Endothelial cell of umbilical vein (primary cell): ENCODE measurements around the gene CCDC167. TPM values are rescaled to one million over a fixed set of nuclear protein-coding genes. Genes with fewer than 3 reads are reported as not detected.

Source experiments
- BruUV-seq: library from RNA; stranded (reverse); fragments of 400-500 nt; replicated peaks from 2 replicates; lab custom pipeline; 2021; lab: Mats Ljungman, UMichigan
- CTCF ChIA-PET: fragments of 300-600, 350-600 bp; sonication (Branson Sonifier 250); formaldehyde crosslinking; loops from one replicate; lab custom pipeline; 2021; ENCODE audit warnings: antibody characterized with exemption, inconsistent platforms; lab: Charles Lee
- POLR2A ChIA-PET: fragments of 300-600, 350-600 bp; sonication (Branson Sonifier 250); formaldehyde crosslinking; loops from one replicate; lab custom pipeline; 2021; ENCODE audit warnings: antibody characterized with exemption, inconsistent platforms; lab: Charles Lee
- DNase-seq: peaks from one replicate; pipeline ENCODE4 v3.0.0-alpha.2; 2011; ENCODE audit warnings: low read depth, low spot score
- FAIRE-seq: peaks from 2 replicates; lab custom pipeline; 2011; peaks lifted over from hg19 to GRCh38; lab: Jason Lieb, UNC
- H2AFZ ChIP-seq: 2 replicates; pipeline ENCODE4 v1.6.0; 2012; ENCODE audit warnings: low read depth, low read length, control low read depth, inconsistent platforms
- H3K27ac ChIP-seq: 2 replicates; pipeline ENCODE4 v1.5.1; 2011; ENCODE audit warnings: low read depth, mild to moderate bottlenecking, control low read depth, low read length, moderate library complexity; ENCODE audit not compliant: insufficient read depth
- H3K27me3 ChIP-seq, 2 experiments: 2 replicates each; pipeline versions ENCODE4 v1.6.0 to v1.6.1; 2011; ENCODE audit warnings: low read length in 2 of 2, mixed read lengths in 1 of 2; ENCODE audit not compliant: control insufficient read depth in 2 of 2, insufficient read depth in 2 of 2
- H3K36me3 ChIP-seq, 2 experiments: 2 replicates in 1 of 2; 3 replicates in 1 of 2; pipeline ENCODE4 v1.5.1; 2011; ENCODE audit warnings: low read length in 2 of 2, mild to moderate bottlenecking in 1 of 2, moderate library complexity in 1 of 2; ENCODE audit not compliant: control insufficient read depth in 2 of 2, insufficient read depth in 2 of 2; ENCODE audit errors: extremely low read depth in 1 of 2
- H3K4me1 ChIP-seq: 3 replicates; pipeline ENCODE4 v1.5.1; 2011; ENCODE audit warnings: mild to moderate bottlenecking, low read length; ENCODE audit not compliant: control insufficient read depth, insufficient read depth; ENCODE audit errors: extremely low read depth
- H3K4me2 ChIP-seq: 2 replicates; pipeline ENCODE4 v1.6.1; 2011; ENCODE audit warnings: low read length, control low read depth, mixed read lengths; ENCODE audit not compliant: insufficient read depth
- H3K4me3 ChIP-seq, 3 experiments: fragments of 200-600 bp in 1 of 3; sonication (generic), shearing (Covaris generic) in 1 of 3; replicated peaks in 1 of 3; 2 replicates each; pipeline ENCODE4 v1.5.1; 2011 to 2016; ENCODE audit warnings: control low read depth in 3 of 3, low read length in 3 of 3, mild to moderate bottlenecking in 2 of 3, inconsistent platforms in 1 of 3, low read depth in 1 of 3, moderate library complexity in 1 of 3; ENCODE audit not compliant: insufficient read depth in 1 of 3
- H3K79me2 ChIP-seq: 2 replicates; pipeline ENCODE4 v1.6.0; 2012; ENCODE audit warnings: low read length, inconsistent platforms; ENCODE audit not compliant: control insufficient read depth, insufficient read depth
- H3K9ac ChIP-seq: replicated peaks from 2 replicates; pipeline ENCODE3; 2011; ENCODE audit warnings: low read length, control low read depth; ENCODE audit not compliant: insufficient read depth; ENCODE audit errors: extremely low read depth
- H3K9me1 ChIP-seq: replicated peaks from 3 replicates; pipeline ENCODE4 v1.6.0; 2011; ENCODE audit warnings: mild to moderate bottlenecking, low read length; ENCODE audit not compliant: control insufficient read depth, insufficient read depth; ENCODE audit errors: extremely low read depth
- H3K9me3 ChIP-seq: replicated peaks from 2 replicates; pipeline ENCODE4 v1.5.1; 2012; ENCODE audit warnings: low read length, inconsistent platforms; ENCODE audit not compliant: control insufficient read depth, insufficient read depth
- H4K20me1 ChIP-seq: replicated peaks from 2 replicates; pipeline ENCODE3; 2011; ENCODE audit warnings: mild to moderate bottlenecking, low read length; ENCODE audit not compliant: control insufficient read depth, insufficient read depth; ENCODE audit errors: extremely low read depth
- CTCF ChIP-seq, 2 donors: IDR thresholded peaks; 1 replicate in 1 of 2; 2 replicates in 1 of 2; pipeline ENCODE4 v1.5.1; 2011; ENCODE audit warnings: low read length in 2 of 2, mild to moderate bottlenecking in 2 of 2, moderate library complexity in 2 of 2, control low read depth in 1 of 2, inconsistent platforms in 1 of 2, low read depth in 1 of 2; ENCODE audit not compliant: insufficient read depth in 1 of 2; ENCODE audit errors: extremely low read depth in 1 of 2
- EZH2 ChIP-seq: IDR thresholded peaks from 2 replicates; pipeline ENCODE4 v1.6.1; 2012; ENCODE audit warnings: borderline replicate concordance, low read depth, mild to moderate bottlenecking, moderate library complexity, low read length, inconsistent platforms; ENCODE audit not compliant: severe bottlenecking
- FOS ChIP-seq: IDR thresholded peaks from 2 replicates; pipeline ENCODE4 v1.6.1; 2011; ENCODE audit warnings: mild to moderate bottlenecking, low read length, moderate library complexity, borderline replicate concordance; ENCODE audit not compliant: insufficient read depth
- GATA2 ChIP-seq: IDR thresholded peaks from 2 replicates; pipeline ENCODE4 v1.7.0; 2011; ENCODE audit warnings: low read depth, mild to moderate bottlenecking, moderate library complexity, mixed read lengths, low read length; ENCODE audit not compliant: insufficient read length, insufficient read depth
- JUN ChIP-seq: IDR thresholded peaks from 2 replicates; pipeline ENCODE4 v1.6.1; 2011; ENCODE audit warnings: borderline replicate concordance, low read depth; ENCODE audit not compliant: insufficient read length, insufficient read depth
- MAX ChIP-seq: IDR thresholded peaks from 2 replicates; pipeline ENCODE4 v1.6.1; 2011; ENCODE audit not compliant: insufficient read depth, insufficient read length
- MYC ChIP-seq: IDR thresholded peaks from one replicate; pipeline ENCODE4 v1.6.1; 2011; ENCODE audit warnings: mild to moderate bottlenecking, low read depth, low read length
- POLR2A ChIP-seq: IDR thresholded peaks from 2 replicates; pipeline ENCODE4 v1.6.1; 2012; ENCODE audit warnings: low read depth, mild to moderate bottlenecking, control low read depth, low read length
- POLR2AphosphoS5 ChIP-seq: IDR thresholded peaks from 2 replicates; pipeline ENCODE4 v1.6.1; 2012; ENCODE audit warnings: low read depth, mild to moderate bottlenecking, control low read depth, low read length, moderate library complexity; ENCODE audit not compliant: insufficient read depth
- dilution Hi-C: fragments of 300-500 bp; cut with MboI; formaldehyde crosslinking; loops from one replicate; pipeline ENCODE4 v1.15.0; 2019; ENCODE audit warnings: low sequenced_read_pairs; ENCODE audit not compliant: extremely low pct_ligation_motif_present
- intact Hi-C: fragments of 100-400 bp; cut with micrococcal nuclease; formaldehyde crosslinking; loops from one replicate; pipeline ENCODE4 v1.10.0; 2022
- polyA plus RNA-seq, 4 experiments: library from polyadenylated mRNA; depleted of rRNA in 3 of 4; stranded (reverse) in 3 of 4; unstranded in 1 of 4; fragments of >200 nt; gene quantifications; 2 replicates each; pipeline versions ENCODE4 v1.2.1 to v1.2.3, GENCODE V29; 2011 to 2012; ENCODE audit warnings: missing spikeins in 1 of 4
- total RNA-seq: library from RNA; stranded (reverse); gene quantifications from 2 replicates; pipeline ENCODE4 v1.2.3, GENCODE V29; 2021

The CCDC167 gene
- total and polyA plus RNA-seq, 2 donors (not counting 3 experiments of a cell fraction or from before 2014, with no cell fraction given) = 46.6 to 105 TPM

GRCh38 chr6:37502703-37503291 lies 3.1 kb upstream of the CCDC167 start:
- Histone ChIP-seq H3K27me3 (peaks cover 11 to 17% of the 10 kb centered on the region in 2 experiments), H3K27ac (no peak overlapping the region), H4K20me1 (no peaks in the 10 kb centered on the region), H2AFZ (no peak overlapping the region), H3K36me3 (no peaks in the 10 kb centered on the region), H3K4me2 (no peak overlapping the region), H3K9ac (no peak overlapping the region), H3K4me3 (no peak overlapping the region), H3K9me3 (no peaks in the 10 kb centered on the region), H3K4me1 (peaks cover 7% of the 10 kb centered on the region), H3K79me2 (peaks cover 3% of the 10 kb centered on the region), H3K9me1 (no peaks in the 10 kb centered on the region)
- intact Hi-C loops = no loop called here
- ChIA-PET CTCF (no interaction called here), POLR2A (interaction anchor here (0.6 kb wide), 1 partner anchor 13 kb away, joined by 4 read pairs; no protein-coding TSS in a partner anchor)
- FAIRE-seq (no peak), DNase-seq (no peak)
- BruUV-seq = no TSS peak
- TF ChIP-seq JUN (no peak), POLR2A (no peak), FOS (no peak), GATA2 (no peak), CTCF (IDR thresholded peaks at IDR 0.05; ENCODE audit: extremely low read depth in 1 of 2, insufficient read depth in 1 of 2, low read depth in 1 of 2, low read length in 2 of 2) (no peak), MYC (no peak), MAX (no peak), EZH2 (no peak), POLR2AphosphoS5 (no peak)
- dilution Hi-C loops = no loop called here
